Measurements from ENCODE around the gene TLL1. TPM values are rescaled to one million over a fixed set of nuclear protein-coding genes. Genes with fewer than 3 reads are reported as not detected.

TLL1 gene
- total RNA-seq, 1 experiment from 2014 or later, result 1.4 TPM

GRCh38 chr4:165905405-165906027, 32.5 kb downstream of the TLL1 start:
- intact Hi-C loops (cut with micrococcal nuclease), result no loop called here
- CTCF ChIA-PET, result no interaction called here

GRCh38 chr4:165906272-165906671, 33.2 kb downstream of the TLL1 start:
- Mint-ChIP-seq H3K4me3 (ENCODE audit: unreplicated experiment) (no peak overlapping the region), H3K4me1 (ENCODE audit: insufficient read depth, unreplicated experiment) (peaks cover 6% of the 10 kb centered on the region), H3K27ac (ENCODE audit: low read depth, unreplicated experiment) (no peak overlapping the region), H3K9me3 (ENCODE audit: unreplicated experiment) (peaks cover 3% of the 10 kb centered on the region), H3K36me3 (ENCODE audit: insufficient read depth, unreplicated experiment) (no peaks in the 10 kb centered on the region), H3K27me3 (ENCODE audit: insufficient read depth, unreplicated experiment) (no peaks in the 10 kb centered on the region)
- DNase-seq (ENCODE audit: unreplicated experiment), result no peak
- ChIA-PET POLR2A (interaction anchor here (0.6 to 1.3 kb wide), 5 partner anchors 12 to 101 kb away, joined by 3 to 5 read pairs (median 3); no protein-coding TSS in a partner anchor), CTCF (no interaction called here)
- no peak for TF ChIP-seq CTCF (IDR thresholded peaks at IDR 0.05; ENCODE audit: unreplicated experiment)
- BruUV-seq (replicated peaks), result no TSS peak
- intact Hi-C loops (cut with micrococcal nuclease), result no loop called here

More at GRCh38 chr4:165905405-165906027, 32.5 kb downstream of the TLL1 start:
- no peak for TF ChIP-seq CTCF (IDR thresholded peaks at IDR 0.05; ENCODE audit: unreplicated experiment)
- no peaks in the 10 kb centered on the region for H3K27me3 Mint-ChIP-seq (ENCODE audit: insufficient read depth, unreplicated experiment)
- no peak overlapping the region for H3K4me3 Mint-ChIP-seq (ENCODE audit: unreplicated experiment)
- peak overlapping the region; percentile 50 for H3K27ac Mint-ChIP-seq (ENCODE audit: low read depth, unreplicated experiment)
- no TSS peak for BruUV-seq (replicated peaks)
- H3K36me3 Mint-ChIP-seq (ENCODE audit: insufficient read depth, unreplicated experiment), result no peaks in the 10 kb centered on the region
- peak; percentile 18 for DNase-seq (ENCODE audit: unreplicated experiment)
- peaks cover 6% of the 10 kb centered on the region for H3K4me1 Mint-ChIP-seq (ENCODE audit: insufficient read depth, unreplicated experiment)
- no peaks in the 10 kb centered on the region for H3K9me3 Mint-ChIP-seq (ENCODE audit: unreplicated experiment)
- POLR2A ChIA-PET, result interaction anchor here (0.6 to 1.3 kb wide), 6 partner anchors 9 to 100 kb away, joined by 3 to 5 read pairs (median 3); no protein-coding TSS in a partner anchor

- no peaks in the 10 kb centered on the region for H3K27me3 Mint-ChIP-seq (ENCODE audit: insufficient read depth, unreplicated experiment)
- DNase-seq (ENCODE audit: unreplicated experiment), result no peak
- intact Hi-C loops (cut with micrococcal nuclease), result no loop called here
- ChIA-PET POLR2A (no interaction called here), CTCF (no interaction called here)
- BruUV-seq (replicated peaks), result no TSS peak
- peaks cover 6% of the 10 kb centered on the region for H3K9me3 Mint-ChIP-seq (ENCODE audit: unreplicated experiment)
- H3K27ac Mint-ChIP-seq (ENCODE audit: low read depth, unreplicated experiment), result no peak overlapping the region
- TF ChIP-seq CTCF (IDR thresholded peaks at IDR 0.05; ENCODE audit: unreplicated experiment), result no peak
- no peaks in the 10 kb centered on the region for H3K36me3 Mint-ChIP-seq (ENCODE audit: insufficient read depth, unreplicated experiment)
- H3K4me3 Mint-ChIP-seq (ENCODE audit: unreplicated experiment), result no peak overlapping the region
- H3K4me1 Mint-ChIP-seq (ENCODE audit: insufficient read depth, unreplicated experiment), result peaks cover 6% of the 10 kb centered on the region
Observed at GRCh38 chr4:165909947-165910346, 36.9 kb downstream of the TLL1 start.

- Mint-ChIP-seq H3K9me3 (ENCODE audit: unreplicated experiment) (peaks cover 6% of the 10 kb centered on the region), H3K27ac (ENCODE audit: low read depth, unreplicated experiment) (no peak overlapping the region), H3K27me3 (ENCODE audit: insufficient read depth, unreplicated experiment) (no peaks in the 10 kb centered on the region), H3K4me1 (ENCODE audit: insufficient read depth, unreplicated experiment) (no peaks in the 10 kb centered on the region), H3K36me3 (ENCODE audit: insufficient read depth, unreplicated experiment) (no peaks in the 10 kb centered on the region), H3K4me3 (ENCODE audit: unreplicated experiment) (no peak overlapping the region)
- ChIA-PET CTCF (no interaction called here), POLR2A (interaction anchor here (1.1 to 1.5 kb wide), 2 partner anchors 11 to 12 kb away, joined by 3 to 4 read pairs; no protein-coding TSS in a partner anchor)
- no TSS peak for BruUV-seq (replicated peaks)
- no peak for DNase-seq (ENCODE audit: unreplicated experiment)
- intact Hi-C loops (cut with micrococcal nuclease), result no loop called here
- no peak for TF ChIP-seq CTCF (IDR thresholded peaks at IDR 0.05; ENCODE audit: unreplicated experiment)
Observed at GRCh38 chr4:165915215-165915614, 42.2 kb downstream of the TLL1 start.
